Heart left ventricle (tissue), 16 donors: ENCODE data around the gene UBR1. TPM values are rescaled to one million over a fixed set of nuclear protein-coding genes. Genes with fewer than 3 reads are reported as not detected.
"Not testable (repeated sequence)": the region's sequence is repeated elsewhere in the genome, so short reads cannot be mapped to it uniquely, and the experiment has no call there.

Experiments
- ATAC-seq, 4 donors: fragments of 200-7000 bp; cut with Tn5 transposase; one replicate each; pipeline ENCODE4 v1.9.1; 2020 to 2022; ENCODE audit warnings: moderate library complexity in 4 of 4, mild to moderate bottlenecking in 3 of 4, moderate number of reproducible peaks in 1 of 4
- DNase-seq, 5 donors: peaks; one replicate each; pipeline ENCODE4 v3.0.0-alpha.2; 2020
- H3K27ac ChIP-seq, 12 donors: fragments of 200-600 bp; sonication (generic) in 4 of 12; one replicate each; pipeline versions ENCODE4 v1.5.0 to v1.8.0; 2016 to 2022; ENCODE audit warnings: mild to moderate bottlenecking in 2 of 12
- H3K27me3 ChIP-seq, 9 donors: fragments of 200-600 bp; sonication (generic) in 2 of 9; one replicate each; pipeline versions ENCODE4 v1.5.1 to v1.8.0; 2016 to 2022; ENCODE audit warnings: mild to moderate bottlenecking in 3 of 9
- H3K36me3 ChIP-seq, 9 donors: fragments of 200-600 bp; sonication (generic) in 2 of 9; one replicate each; pipeline versions ENCODE4 v1.5.0 to v1.8.0; 2018 to 2022; ENCODE audit warnings: mild to moderate bottlenecking in 2 of 9
- H3K4me1 ChIP-seq, 12 donors: fragments of 200-600 bp; sonication (generic) in 4 of 12; one replicate each; pipeline versions ENCODE4 v1.5.0 to v1.8.0; 2016 to 2022; ENCODE audit warnings: mild to moderate bottlenecking in 3 of 12
- H3K4me3 ChIP-seq, 12 donors: fragments of 200-600 bp; sonication (generic) in 4 of 12; one replicate each; pipeline versions ENCODE4 v1.5.0 to v1.8.0; 2017 to 2022; ENCODE audit warnings: mild to moderate bottlenecking in 9 of 12, moderate library complexity in 4 of 12
- H3K9me3 ChIP-seq, 12 donors: fragments of 200-600 bp; sonication (generic) in 4 of 12; one replicate each; pipeline versions ENCODE4 v1.5.0 to v1.8.0; 2016 to 2022; ENCODE audit warnings: mild to moderate bottlenecking in 1 of 12
- CTCF ChIP-seq, 12 donors: fragments of 200-600 bp; sonication (generic) in 4 of 12; IDR thresholded peaks; one replicate each; pipeline versions ENCODE4 v1.5.0 to v1.8.0; 2018 to 2022; ENCODE audit warnings: antibody characterized with exemption in 12 of 12, mild to moderate bottlenecking in 5 of 12
- POLR2A ChIP-seq, 2 donors: fragments of 450-650 bp; IDR thresholded peaks; one replicate each; pipeline ENCODE4 v1.6.1; 2017; ENCODE audit warnings: antibody characterized with exemption in 2 of 2, mild to moderate bottlenecking in 2 of 2, moderate library complexity in 2 of 2
- WGBS, 4 donors: extraction: QIAGEN DNeasy Blood & Tissue Kit in 2 of 4; methylation state at CpG; one replicate each; pipeline versions ENCODE4 v1.1.5 to v1.1.7; 2013 to 2018; 5-methylcytosine and 5-hydroxymethylcytosine counted together
- intact Hi-C, 10 donors: fragments of 100-400 bp; cut with DNase I; formaldehyde crosslinking; loops; one replicate each; pipeline versions ENCODE4 v1.11.1 to v1.14.2; 2022
- polyA plus RNA-seq, 2 donors: library from polyadenylated mRNA; stranded (reverse); fragments of 200-250 nt; gene quantifications; one replicate each; pipeline ENCODE4 v1.2.3, GENCODE V29; 2013
- total RNA-seq, 9 donors: library from RNA; depleted of rRNA in 2 of 9; stranded (reverse); fragments of >200 nt in 2 of 9; fragmentation: NEBNext Ultra II Directional in 3 of 9; extraction: Animal tissue kit (Norgen Biotek cat#: 25700) in 3 of 9; gene quantifications; one replicate each; pipeline versions ENCODE4 v1.1.0 to v1.2.4, GENCODE V29; 2016 to 2023
- donor health status: ischemic (EF 13 %, LVEDD 7.1; RV severe dilation, severe dysfunction).
- donor health status: healthy with polysubstance abuse.
- donor health status: DM: no; HTN: yes; CAD: no.
- donor health status: DM: no; HTN: no; CAD: no.
- donor health status: ischemic (EF 25% LVEDD 6.9; RV normal size, moderate dysfunction).
- donor health status: ischemic (EF 25% LVEDD 5.7; RV mildly dilated, moderate dysfunction).
- donor health status: healthy.
- donor health status: DM: yes; HTN: yes; CAD: no.
- donor health status: ischemic (EF 35%, LVEDD 5.7; RV mildly dilated, moderate dysfunction).
- donor health status: nonischemic (EF 11% LVEDD 7.7; RV severe dilation, severe dysfunction).
- donor health status: DM: yes; HTN: yes; CAD: no.
- donor health status: PGD.
- donor health status: ischemic (EF 29% LVEDD 5.4; RV normal size, mild dysfunction).
- donor health status: nonischemic (EF 23%, LVEDD 6.1; RV moderate dilation, normal function).

UBR1 gene
- total and polyA plus RNA-seq, 11 donors, result 4.9 to 38.9 (median 25.0) TPM

- H3K9me3 ChIP-seq, result no peaks in the 10 kb centered on the region
- no peak for TF ChIP-seq CTCF (IDR thresholded peaks at IDR 0.05)
- no peak for TF ChIP-seq POLR2A (IDR thresholded peaks at IDR 0.05)
- ATAC-seq (peak in 2 of 4 donors; percentile 54 to 62), DNase-seq (no peak)
- H3K36me3 ChIP-seq, result peaks cover 0 to 82% (median 56%) of the 10 kb centered on the region in 9 donors
- H3K27me3 ChIP-seq, result no peaks in the 10 kb centered on the region
- no peak overlapping the region for H3K4me3 ChIP-seq
- WGBS, 4 donors, result 78 to 89% (median 85%) methylated on average over 2 of the region's 2 CpGs
- no peak overlapping the region for H3K27ac ChIP-seq
- intact Hi-C loops, result no loop called here
- H3K4me1 ChIP-seq, result peaks cover 0 to 7% (median 0%) of the 10 kb centered on the region in 12 donors
These were observed 111.3 kb downstream of the UBR1 start for GRCh38 chr15:42994546-42994945.

- TF ChIP-seq CTCF (IDR thresholded peaks at IDR 0.05), result no peak
- no peak for TF ChIP-seq POLR2A (IDR thresholded peaks at IDR 0.05)
- intact Hi-C loops, result no loop called here
- H3K27me3 ChIP-seq, result no peaks in the 10 kb centered on the region
- peaks cover 0 to 86% (median 64%) of the 10 kb centered on the region in 9 donors for H3K36me3 ChIP-seq
- no peaks in the 10 kb centered on the region for H3K9me3 ChIP-seq
- H3K4me1 ChIP-seq, result peaks cover 0 to 4% (median 0%) of the 10 kb centered on the region in 12 donors
- ATAC-seq (no peak), DNase-seq (no peak)
- H3K27ac ChIP-seq, result no peak overlapping the region
- 79 to 89% (median 85%) methylated on average over 3 of the region's 3 CpGs for WGBS, 4 donors
- H3K4me3 ChIP-seq, result no peak overlapping the region
These were observed 113.2 kb downstream of the UBR1 start for GRCh38 chr15:42992626-42993025.

- Histone ChIP-seq H3K4me3 (no peak overlapping the region), H3K27ac (peak overlapping the region in 1 of 12 donors; percentile 4), H3K27me3 (no peaks in the 10 kb centered on the region), H3K9me3 (no peaks in the 10 kb centered on the region), H3K36me3 (peaks cover 0 to 98% (median 89%) of the 10 kb centered on the region in 9 donors), H3K4me1 (no peaks in the 10 kb centered on the region)
- TF ChIP-seq CTCF (IDR thresholded peaks at IDR 0.05), result no peak
- TF ChIP-seq POLR2A (IDR thresholded peaks at IDR 0.05), result no peak
- 81 to 93% (median 92%) methylated on average over 13 to 20 of the region's 20 CpGs for WGBS, 4 donors
- DNase-seq, result no peak
- ATAC-seq, result peak in 2 of 4 donors; percentile 32 to 56
- intact Hi-C loops, result no loop called here
These were observed 119.0 kb downstream of the UBR1 start for GRCh38 chr15:42986693-42987342.

GRCh38 chr15:42984493-42985034 is 121.3 kb downstream of the UBR1 start:
- no peaks in the 10 kb centered on the region for H3K4me1 ChIP-seq
- intact Hi-C loops, result no loop called here
- WGBS, 4 donors, result 96 to 100% (median 99%) methylated on average over 1 of the region's 1 CpG
- H3K27ac ChIP-seq, result no peak overlapping the region
- TF ChIP-seq POLR2A (IDR thresholded peaks at IDR 0.05), result no peak
- TF ChIP-seq CTCF (IDR thresholded peaks at IDR 0.05), result peak in 3 of 12 donors; percentile 14 to 39 (median 27)
- ATAC-seq, result no peak
- peaks cover 0 to 100% (median 91%) of the 10 kb centered on the region in 9 donors for H3K36me3 ChIP-seq
- H3K9me3 ChIP-seq, result no peaks in the 10 kb centered on the region
- no peaks in the 10 kb centered on the region for H3K27me3 ChIP-seq
- no peak for DNase-seq
- H3K4me3 ChIP-seq, result no peak overlapping the region

GRCh38 chr15:42979113-42979512 is 126.7 kb downstream of the UBR1 start:
- H3K27me3 ChIP-seq, H3K4me3 ChIP-seq, ATAC-seq, H3K9me3 ChIP-seq, DNase-seq, intact Hi-C loops, H3K27ac ChIP-seq, H3K4me1 ChIP-seq: not testable (repeated sequence)
- 98 to 99% (median 98%) methylated on average over 6 of the region's 6 CpGs for WGBS, 4 donors
- H3K36me3 ChIP-seq, result peaks cover 0 to 100% (median 91%) of the 10 kb centered on the region in 9 donors
